Psoas muscle (tissue), 8 donors: Measurements from ENCODE around the gene PAX2. TPM values are rescaled to one million over a fixed set of nuclear protein-coding genes. Genes with fewer than 3 reads are reported as not detected.

ENCODE experiments used
- ATAC-seq, 4 donors: fragments of 200-7000 bp; cut with Tn5 transposase; one replicate each; pipeline ENCODE4 v1.9.1; 2020; ENCODE audit warnings: moderate library complexity in 3 of 4, mild to moderate bottlenecking in 2 of 4
- DNase-seq, 2 donors: peaks; one replicate each; pipeline ENCODE4 v3.0.0-alpha.2; 2020
- H3K27ac ChIP-seq: fragments of 200-600 bp; one replicate; pipeline ENCODE4 v1.8.0; 2022
- H3K27me3 ChIP-seq, 3 donors: fragments of 200-600 bp in 1 of 3; one replicate each; pipeline versions ENCODE4 v1.6.1 to v1.8.0; 2013 to 2022; ENCODE audit warnings: low read length in 2 of 3, mild to moderate bottlenecking in 2 of 3, moderate library complexity in 1 of 3; ENCODE audit not compliant: insufficient read depth in 3 of 3
- H3K36me3 ChIP-seq, 2 donors: fragments of 200-600 bp in 1 of 2; one replicate each; pipeline versions ENCODE4 v1.6.1 to v1.8.0; 2013 to 2022; ENCODE audit warnings: low read depth in 1 of 2, mild to moderate bottlenecking in 1 of 2, moderate library complexity in 1 of 2; ENCODE audit not compliant: insufficient read depth in 1 of 2
- H3K4me1 ChIP-seq: fragments of 200-600 bp; one replicate; pipeline ENCODE4 v1.8.0; 2022
- H3K4me3 ChIP-seq: fragments of 200-600 bp; one replicate; pipeline ENCODE4 v1.8.0; 2022; ENCODE audit warnings: mild to moderate bottlenecking
- H3K9me3 ChIP-seq: fragments of 200-600 bp; one replicate; pipeline ENCODE4 v1.8.0; 2022
- CTCF ChIP-seq: fragments of 200-600 bp; IDR thresholded peaks from one replicate; pipeline ENCODE4 v1.8.0; 2022; ENCODE audit warnings: antibody characterized with exemption
- WGBS, 3 donors: extraction: QIAGEN DNeasy Blood & Tissue Kit; methylation state at CpG; one replicate each; pipeline versions ENCODE4 v1.1.6 to v1.1.7; 2013; 5-methylcytosine and 5-hydroxymethylcytosine counted together
- intact Hi-C, 2 donors: fragments of 100-400 bp; cut with DNase I; formaldehyde crosslinking; loops; one replicate each; pipeline versions ENCODE4 v1.11.0 to v1.14.2; 2022
- polyA plus RNA-seq, 3 donors: library from polyadenylated mRNA; stranded (reverse); fragments of 200-250 nt; gene quantifications; one replicate each; pipeline ENCODE4 v1.2.3, GENCODE V29; 2013
- total RNA-seq, 4 donors: library from RNA; stranded (reverse); fragmentation: NEBNext Ultra II Directional in 2 of 4; extraction: Animal tissue kit (Norgen Biotek cat#: 25700) in 2 of 4; gene quantifications; one replicate each; pipeline versions ENCODE4 v1.2.1 to v1.2.4, GENCODE V29; 2021 to 2023
- donor health status: healthy with polysubstance abuse.
- donor health status: DM: no; HTN: no; CAD: no; lungs with moderate emphysema.
- donor health status: Bipolar disorder and iron deficiency.
- donor health status: healthy.
- donor health status: DM: yes; HTN: yes; CAD: no.
- donor health status: DM: no; HTN: no; CAD: no.
- donor health status: DM: no; HTN: no; CAD: no.
- donor health status: DM: yes; HTN: yes; CAD: no.

The PAX2 gene
- total and polyA plus RNA-seq, 7 donors = not detected

DNA sequence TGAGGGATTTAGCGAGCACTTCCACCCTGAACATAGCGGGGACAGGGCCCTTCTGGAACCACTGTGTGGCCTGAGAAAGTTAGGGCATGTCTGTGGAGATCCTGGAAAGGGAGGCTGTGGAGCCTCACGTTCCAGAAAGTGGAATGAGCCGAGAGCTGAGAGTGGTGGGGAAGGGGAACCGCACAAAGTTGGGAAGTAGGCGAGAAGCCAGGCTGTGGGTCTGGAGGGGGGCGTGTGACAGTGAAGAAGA, 10.4 kb upstream of the PAX2 start:
- DNase-seq (no peak), ATAC-seq (no peak)
- Histone ChIP-seq H3K4me3 (peak overlapping the region; percentile 30), H3K27me3 (peaks cover 0 to 100% (median 68%) of the 10 kb centered on the region in 3 donors), H3K36me3 (no peaks in the 10 kb centered on the region), H3K4me1 (peaks cover 13% of the 10 kb centered on the region), H3K9me3 (no peaks in the 10 kb centered on the region), H3K27ac (no peak overlapping the region)
- intact Hi-C loops = no loop called here
- no peak for TF ChIP-seq CTCF
- WGBS, 3 donors = 38 to 55% (median 54%) methylated on average over 7 of the region's 7 CpGs

DNA sequence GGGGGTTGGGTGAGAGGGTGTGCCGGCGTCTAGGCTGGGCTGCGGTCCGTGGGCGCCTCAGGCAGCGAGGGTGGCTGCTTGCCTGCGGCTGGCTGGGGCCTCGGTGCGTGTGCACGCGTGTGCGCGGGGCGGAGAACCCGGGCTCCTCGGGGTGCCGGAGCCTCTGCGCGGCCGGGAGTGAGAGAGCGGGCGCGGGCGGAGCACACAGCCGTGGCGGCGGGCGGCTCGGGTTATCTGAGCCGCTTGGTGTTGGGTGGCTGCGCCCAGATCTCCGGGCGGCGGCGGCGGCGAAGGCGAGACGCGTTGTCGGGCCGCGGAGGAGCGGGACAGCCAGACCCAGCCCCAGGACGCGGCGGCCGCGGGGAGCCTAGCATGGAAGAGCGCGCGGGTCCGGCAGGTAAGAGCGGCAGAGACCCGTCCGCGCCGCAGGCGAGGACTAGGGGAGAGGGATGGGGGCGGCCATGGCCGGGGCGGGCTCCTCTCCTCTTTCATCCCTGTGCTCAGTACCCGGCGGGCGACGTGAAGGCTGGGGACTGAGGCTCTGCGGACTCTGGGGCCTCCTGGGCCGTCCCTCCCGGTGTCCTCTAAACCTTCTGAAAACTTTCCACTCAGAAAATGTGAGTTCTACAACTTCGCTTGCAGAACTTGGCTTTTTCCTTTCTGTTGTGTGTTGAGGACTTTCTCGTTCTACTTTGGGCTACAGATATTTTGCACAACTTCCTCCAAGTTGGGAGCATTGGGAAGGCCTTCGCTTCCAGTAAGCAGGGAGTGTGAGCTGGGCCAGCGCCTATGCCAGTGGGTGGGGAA, 9.8 kb upstream of the PAX2 start:
- ATAC-seq (peak in 3 of 4 donors; percentile 38 to 63 (median 41)), DNase-seq (no peak)
- Histone ChIP-seq H3K4me3 (peak overlapping the region; percentile 30), H3K4me1 (peaks cover 13% of the 10 kb centered on the region), H3K27me3 (peaks cover 0 to 100% (median 69%) of the 10 kb centered on the region in 3 donors), H3K9me3 (no peaks in the 10 kb centered on the region), H3K36me3 (no peaks in the 10 kb centered on the region), H3K27ac (no peak overlapping the region)
- WGBS, 3 donors = 10 to 21% (median 13%) methylated on average over 38 to 73 of the region's 73 CpGs
- no peak for TF ChIP-seq CTCF
- intact Hi-C loops = no loop called here

DNA sequence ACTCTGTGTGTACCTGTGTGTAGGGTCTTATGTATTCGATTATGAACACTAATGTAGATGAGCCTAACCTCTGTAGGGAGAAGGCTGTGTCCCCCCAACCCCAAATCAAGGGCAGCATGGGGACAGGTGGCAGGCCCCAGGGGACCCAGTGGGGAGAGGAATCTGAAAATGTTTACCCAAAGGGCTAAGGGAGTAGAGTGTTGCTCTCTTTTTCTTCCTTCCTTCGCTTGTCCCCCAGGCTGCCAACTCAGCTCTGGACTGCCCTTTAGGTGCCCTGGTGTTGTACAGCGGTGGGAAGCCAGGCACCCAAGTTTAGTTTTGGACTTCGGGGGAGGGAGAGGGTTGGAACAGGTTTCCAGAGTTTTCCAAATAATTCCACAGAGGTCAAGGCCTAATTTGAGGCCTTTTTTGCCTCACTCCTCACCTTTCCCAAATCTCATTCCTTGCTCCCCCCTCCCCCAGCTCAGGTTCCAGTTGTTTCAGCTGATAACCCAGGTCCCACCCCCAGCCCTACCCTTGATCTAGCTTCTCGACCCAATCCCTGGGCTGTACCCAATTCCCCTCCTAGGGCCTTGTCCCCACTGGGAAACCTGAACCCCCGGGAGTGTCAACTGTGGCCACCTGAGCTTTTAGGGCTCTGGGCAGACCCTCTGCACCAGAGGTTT, 9.1 kb upstream of the PAX2 start:
- 80 to 82% (median 82%) methylated on average over 5 to 6 of the region's 6 CpGs for WGBS, 3 donors
- intact Hi-C loops = no loop called here
- H3K27me3 ChIP-seq = peaks cover 0 to 100% (median 69%) of the 10 kb centered on the region in 3 donors

GRCh38 chr10:100736809-100737354, 8.5 kb upstream of the PAX2 start:
- H3K27me3 ChIP-seq = peaks cover 2 to 100% (median 67%) of the 10 kb centered on the region in 3 donors
- H3K36me3 ChIP-seq = no peaks in the 10 kb centered on the region
- no peak for TF ChIP-seq CTCF
- no peak overlapping the region for H3K4me3 ChIP-seq
- no peak overlapping the region for H3K27ac ChIP-seq
- no peak for DNase-seq
- 63 to 83% (median 71%) methylated on average over 7 of the region's 7 CpGs for WGBS, 3 donors
- intact Hi-C loops = no loop called here
- H3K9me3 ChIP-seq = no peaks in the 10 kb centered on the region
- peaks cover 8% of the 10 kb centered on the region for H3K4me1 ChIP-seq
- ATAC-seq = no peak

More for the DNA sequence above, 9.1 kb upstream of the PAX2 start:
- Histone ChIP-seq H3K4me1 (peaks cover 8% of the 10 kb centered on the region), H3K9me3 (no peaks in the 10 kb centered on the region), H3K27ac (no peak overlapping the region), H3K36me3 (no peaks in the 10 kb centered on the region), H3K4me3 (no peak overlapping the region)
- DNase-seq (no peak), ATAC-seq (no peak)
- no peak for TF ChIP-seq CTCF
